GM21423 (cell line): ENCODE data around the gene ARF6.
"Not testable (repeated sequence)": the region's sequence is repeated elsewhere in the genome, so short reads cannot be mapped to it uniquely, and the experiment has no call there.

Source experiments
- ATAC-seq: cut with Tn5 transposase; IDR thresholded peaks from one replicate; pipeline ENCODE4 v1.9.1; 2021; ENCODE audit warnings: mild to moderate bottlenecking, moderate library complexity; ENCODE audit not compliant: unreplicated experiment

Gene ARF6

DNA sequence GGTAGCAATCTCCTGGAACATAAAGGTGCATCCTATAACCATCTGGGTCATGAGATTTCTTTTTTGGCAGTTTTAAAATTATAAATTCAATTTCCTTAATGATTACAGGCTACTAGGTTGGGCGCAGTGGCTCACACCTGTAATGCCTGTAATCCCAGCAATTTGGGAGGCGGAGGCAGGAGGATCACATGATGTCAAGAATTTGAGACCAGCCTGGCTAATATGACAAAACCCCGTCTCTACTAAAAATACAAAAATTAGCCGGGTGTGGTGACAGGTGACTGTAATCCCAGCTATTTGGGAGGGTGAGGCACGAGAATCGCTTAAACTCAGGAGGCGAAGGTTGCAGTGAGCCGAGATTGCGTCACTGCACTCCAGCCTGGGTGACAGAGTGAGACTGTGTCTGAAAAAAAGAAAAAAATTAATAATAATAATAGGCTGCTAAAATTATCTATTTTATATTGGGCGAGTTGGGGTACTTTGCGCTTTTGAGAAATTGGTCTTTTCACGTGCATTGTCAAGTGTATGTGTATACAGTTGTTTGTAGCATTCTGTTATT is 17.2 kb upstream of the ARF6 start:
- ATAC-seq = no peak

- no peak for ATAC-seq
These were observed 16.2 kb upstream of the ARF6 start for GRCh38 chr14:49876563-49877127.

- ATAC-seq = peak; percentile 76
These were observed 13.2 kb upstream of the ARF6 start for GRCh38 chr14:49879646-49880204.

DNA sequence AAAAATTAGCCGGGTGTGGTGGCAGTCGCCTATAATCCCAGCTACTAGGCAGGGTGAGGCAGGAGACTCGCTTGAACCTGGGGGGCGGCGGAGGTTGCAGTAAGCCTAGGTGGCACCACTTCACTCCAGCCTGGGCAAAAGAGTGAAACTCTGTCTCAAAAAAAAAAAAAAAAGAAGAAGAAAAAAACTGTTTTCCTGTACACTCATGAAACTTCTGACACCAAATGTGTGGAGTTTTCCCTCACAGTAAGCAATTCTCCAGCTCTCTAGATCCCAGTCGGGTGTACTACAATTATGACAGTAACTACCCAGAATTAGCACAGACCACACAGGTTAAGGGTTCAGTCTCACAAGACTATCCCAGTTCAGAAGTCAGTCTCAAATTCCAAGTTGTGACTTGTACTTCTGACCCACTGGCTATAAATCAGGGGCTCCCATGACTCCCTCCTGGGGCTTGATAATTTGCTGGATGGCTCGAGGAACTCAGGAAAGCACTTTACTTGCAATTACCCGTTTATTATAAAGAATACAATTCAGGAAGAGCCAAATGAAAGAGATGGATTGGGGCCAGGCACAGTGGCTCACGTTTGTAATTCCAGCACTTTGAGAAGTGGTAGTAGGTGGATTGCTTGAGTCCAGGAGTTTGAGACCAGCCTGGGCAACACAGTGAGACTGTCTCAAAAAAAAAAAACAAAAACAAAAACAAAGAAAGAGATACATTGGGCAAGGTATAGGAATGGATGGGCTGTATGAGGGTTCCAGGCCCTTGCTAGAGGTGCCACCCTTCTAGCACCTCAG is 12.4 kb upstream of the ARF6 start:
- ATAC-seq = no peak

DNA sequence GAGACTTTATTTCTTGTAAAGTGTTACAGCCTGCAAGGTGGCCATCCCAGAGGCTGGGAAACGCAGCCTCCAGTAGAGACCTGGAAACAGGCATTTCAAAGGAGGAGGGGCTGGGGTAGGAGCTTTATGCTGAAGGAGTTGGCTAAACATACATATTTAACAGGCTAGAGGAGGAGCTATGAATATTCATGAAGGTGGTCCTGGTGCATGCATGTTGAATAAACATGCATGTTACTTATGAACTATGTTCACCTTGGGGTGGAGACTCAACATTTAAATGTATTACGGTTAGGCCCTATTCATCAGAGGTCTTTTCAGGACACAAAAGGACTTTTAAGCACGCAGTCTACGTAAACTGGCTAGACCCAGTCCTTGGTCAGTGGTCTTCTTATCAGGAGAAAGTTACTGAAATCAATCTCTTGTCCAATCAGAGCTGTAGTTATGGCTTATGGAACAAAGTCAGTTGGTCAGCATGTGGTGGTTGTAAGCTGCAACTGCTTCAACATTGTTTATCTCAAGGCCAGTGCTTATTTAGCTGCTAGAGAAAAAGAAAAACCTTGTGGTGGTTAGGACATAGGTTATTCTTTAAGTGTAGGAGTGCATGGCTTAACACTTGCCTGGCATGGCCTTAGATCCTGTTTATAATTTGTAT is 11.4 kb upstream of the ARF6 start:
- ATAC-seq = no peak

GRCh38 chr14:49882826-49883694 is 9.8 kb upstream of the ARF6 start:
- no peak for ATAC-seq

DNA sequence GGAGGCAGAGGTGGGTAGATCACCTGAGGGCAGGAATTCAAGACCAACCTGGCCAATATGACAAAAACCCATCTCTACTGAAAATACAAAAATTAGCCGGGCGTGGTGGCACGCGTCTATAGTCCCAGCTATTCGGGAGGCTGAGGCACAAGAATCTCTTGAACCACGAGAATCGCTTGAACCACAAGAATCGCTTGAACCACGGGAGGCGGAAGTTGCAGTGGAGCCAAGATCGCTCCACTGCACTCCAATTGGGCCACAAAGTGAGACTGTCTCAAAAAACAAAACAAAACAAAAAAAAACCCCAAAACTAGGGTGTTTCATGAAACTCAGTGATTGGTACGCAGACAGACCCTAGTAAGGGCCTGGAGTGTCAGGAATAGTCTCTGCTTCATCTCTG is 6.4 kb upstream of the ARF6 start:
- no peak for ATAC-seq

- no peak for ATAC-seq
These were observed 4.6 kb upstream of the ARF6 start for GRCh38 chr14:49888293-49888692.

DNA sequence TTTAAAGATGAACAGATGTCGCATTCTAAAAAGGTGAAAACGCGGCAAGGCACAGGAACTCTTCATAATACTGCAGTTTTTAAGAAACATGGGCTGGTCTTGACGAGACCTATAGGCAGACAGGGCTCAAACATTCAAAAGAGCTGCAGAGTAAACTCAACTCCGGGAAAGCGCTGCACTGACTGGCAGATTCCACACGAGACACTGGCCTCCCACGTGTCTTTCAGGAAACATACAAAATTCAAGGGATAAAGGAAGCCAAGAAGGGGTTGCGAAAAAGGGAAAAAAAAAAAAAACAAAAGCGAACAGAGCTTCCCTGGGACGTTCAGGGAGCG is 614 bp upstream of the ARF6 start:
- ATAC-seq = peak; percentile 20

- ATAC-seq = peak; percentile 36
These were observed 679 bp downstream of the ARF6 start for GRCh38 chr14:49893309-49894213.

DNA sequence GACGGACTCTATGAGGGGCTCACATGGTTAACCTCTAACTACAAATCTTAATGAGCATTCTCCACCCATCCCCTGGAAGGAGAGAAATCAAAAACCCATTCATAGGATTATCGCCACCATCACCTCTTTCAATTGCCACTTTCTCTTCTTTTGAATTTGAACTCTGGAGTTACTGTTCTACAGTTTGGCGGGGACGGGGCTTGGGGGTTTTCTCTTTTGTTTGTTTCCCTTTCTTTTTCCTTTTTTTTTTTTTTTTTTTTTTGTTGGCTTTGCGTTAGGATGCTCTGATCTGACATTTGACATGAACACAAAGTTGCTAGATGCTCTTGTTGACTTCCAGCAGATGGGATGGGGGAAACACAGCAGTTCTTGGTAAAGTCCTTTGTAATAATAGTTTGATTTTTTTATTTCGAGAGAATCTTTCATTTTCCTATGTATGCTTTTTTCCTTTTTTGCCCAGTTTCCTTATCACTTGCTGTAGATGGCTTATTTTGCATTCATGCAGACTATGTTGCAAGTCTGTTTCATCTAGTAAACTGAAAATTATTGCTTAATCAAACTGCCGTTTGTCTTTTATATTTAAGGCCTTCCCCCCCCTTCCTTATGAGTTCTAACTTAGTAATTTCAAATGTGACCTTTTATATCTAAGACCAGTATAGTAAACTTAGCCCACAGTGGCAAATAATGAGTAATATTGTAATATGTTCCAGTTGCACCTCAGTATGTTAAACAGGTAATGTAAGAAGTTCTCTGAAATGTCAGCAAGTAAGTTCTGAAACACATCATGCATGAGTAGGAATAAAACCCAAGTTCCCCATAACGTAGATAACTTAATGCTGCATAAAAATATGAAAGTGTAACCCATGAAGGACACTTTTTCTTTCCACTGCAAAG is 1.6 kb downstream of the ARF6 start:
- ATAC-seq = not testable (repeated sequence)

DNA sequence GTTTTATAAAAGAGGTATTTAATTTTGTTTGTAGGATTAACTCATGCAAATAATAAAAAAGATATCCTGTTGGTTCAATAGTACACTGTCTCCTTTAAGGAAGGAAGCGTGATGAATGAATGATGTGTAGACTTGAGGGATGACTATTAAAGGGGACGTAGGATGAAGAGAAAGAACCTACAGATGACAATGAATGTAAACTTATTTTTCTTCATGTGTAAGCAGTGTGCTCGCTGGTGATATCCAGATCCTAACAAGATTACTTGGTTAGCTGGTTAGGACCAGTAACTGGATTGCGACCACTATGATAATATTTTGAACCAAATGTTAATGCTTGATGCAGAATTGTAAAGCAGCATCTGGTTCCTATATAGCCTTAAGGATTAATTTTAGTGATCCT is 2.6 kb downstream of the ARF6 start:
- ATAC-seq = no peak

GRCh38 chr14:49896272-49896671 is 3.4 kb downstream of the ARF6 start:
- ATAC-seq = not testable (repeated sequence)

DNA sequence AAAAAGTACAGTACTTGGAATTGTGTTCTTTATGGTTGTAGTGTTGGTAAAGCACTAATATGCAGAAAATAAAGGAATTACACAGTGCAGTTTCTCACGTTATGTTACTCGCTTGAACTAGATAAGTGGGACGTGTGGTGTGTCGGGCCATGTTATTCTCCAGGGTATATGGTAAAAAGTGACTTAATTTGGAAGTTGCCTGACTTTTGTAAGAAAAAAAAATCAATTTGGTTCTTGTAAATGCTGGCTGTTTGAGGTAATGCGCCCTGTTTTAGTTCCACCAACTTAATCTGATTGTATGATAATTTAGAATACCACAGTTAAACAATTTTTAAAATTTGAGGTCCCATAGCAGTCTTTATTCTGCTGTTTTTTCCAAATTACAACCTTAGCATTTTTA is 4.1 kb downstream of the ARF6 start:
- ATAC-seq = no peak

DNA sequence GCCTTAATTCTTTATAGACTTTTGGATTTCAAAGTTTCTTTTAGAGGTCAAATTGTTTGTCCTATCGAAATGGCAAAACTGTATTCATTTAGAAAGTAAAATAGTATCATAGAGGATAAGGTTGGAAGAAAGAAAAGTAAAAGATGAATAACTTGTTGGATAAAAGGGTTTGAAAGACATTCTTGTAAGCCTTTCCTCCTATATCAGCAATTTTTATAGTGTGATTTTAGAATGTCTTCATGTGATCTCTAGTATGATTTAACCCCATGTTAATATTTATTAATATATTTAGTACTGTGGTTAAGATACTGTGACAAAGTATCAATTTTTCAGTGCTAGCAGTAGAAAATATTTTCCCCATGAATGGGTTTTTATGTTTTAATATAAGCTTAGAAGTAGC is 4.5 kb downstream of the ARF6 start:
- no peak for ATAC-seq

DNA sequence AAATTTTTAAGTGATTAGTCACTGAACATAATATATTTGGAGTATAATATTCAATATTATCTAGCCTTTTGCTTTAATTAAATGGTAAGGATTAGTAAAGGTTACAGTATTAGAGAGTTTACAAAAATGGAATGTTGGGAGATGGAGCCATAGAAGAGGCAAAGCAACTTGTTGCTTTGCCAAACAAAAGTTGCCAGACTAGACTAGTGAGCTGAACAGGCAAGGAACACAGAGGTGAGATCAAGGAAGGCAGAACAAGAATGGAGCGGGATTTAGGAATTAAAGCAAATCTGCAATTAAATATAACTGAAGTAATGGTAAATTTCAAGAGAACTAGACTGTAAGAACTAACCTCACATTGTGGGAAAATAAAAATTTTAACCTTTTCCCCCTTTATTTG is 5.1 kb downstream of the ARF6 start:
- no peak for ATAC-seq

DNA sequence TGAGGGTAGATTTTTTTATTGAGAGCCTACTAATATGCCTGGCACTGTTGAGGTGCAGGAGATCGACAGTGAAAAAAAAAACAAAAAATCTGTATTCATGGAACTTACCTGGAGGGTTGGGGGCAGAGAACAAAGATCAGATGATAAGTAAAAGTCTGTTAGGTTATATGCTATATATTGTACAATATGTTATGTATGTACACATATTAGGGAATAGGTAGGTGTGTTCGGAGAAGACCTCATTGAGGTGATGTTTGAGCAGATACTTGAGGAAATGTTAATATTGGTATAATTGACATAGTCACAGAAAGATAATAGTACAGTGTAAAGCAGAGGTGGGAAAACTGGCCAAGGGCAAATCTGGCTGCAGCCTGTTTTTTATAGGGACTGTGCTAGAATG is 5.6 kb downstream of the ARF6 start:
- ATAC-seq = no peak

GRCh38 chr14:49900973-49901372 is 8.1 kb downstream of the ARF6 start:
- ATAC-seq = no peak
